Calu3 (cell line): ENCODE measurements around the gene KDM4B. TPM values are rescaled to one million over a fixed set of nuclear protein-coding genes. Genes with fewer than 3 reads are reported as not detected.

Source experiments
- BruUV-seq: library from RNA; stranded (reverse); fragments of 400-500 nt; replicated peaks from 2 replicates; lab custom pipeline; 2021; lab: Mats Ljungman, UMichigan
- CTCF ChIA-PET: fragments of 300-600 bp; sonication (Branson Sonifier 250); formaldehyde crosslinking; loops from one replicate; lab custom pipeline; 2022; ENCODE audit warnings: antibody characterized with exemption; lab: Charles Lee
- DNase-seq: peaks from one replicate; pipeline ENCODE4 v3.0.0; 2022
- H3K27ac Mint-ChIP-seq: one replicate; pipeline ENCODE4 v1.8.0; 2022; ENCODE audit warnings: mixed read lengths; ENCODE audit not compliant: unreplicated experiment
- H3K27me3 Mint-ChIP-seq: one replicate; pipeline ENCODE4 v1.8.0; 2022; ENCODE audit warnings: mixed read lengths; ENCODE audit not compliant: unreplicated experiment
- H3K36me3 Mint-ChIP-seq: one replicate; pipeline ENCODE4 v1.8.0; 2022; ENCODE audit warnings: mild to moderate bottlenecking, moderate library complexity, mixed read lengths; ENCODE audit not compliant: insufficient read depth, unreplicated experiment
- H3K4me1 Mint-ChIP-seq: one replicate; pipeline ENCODE4 v1.8.0; 2022; ENCODE audit warnings: mild to moderate bottlenecking, low read depth, mixed read lengths; ENCODE audit not compliant: unreplicated experiment
- H3K4me3 Mint-ChIP-seq: one replicate; pipeline ENCODE4 v1.8.0; 2022; ENCODE audit warnings: mild to moderate bottlenecking, low read depth, moderate library complexity, mixed read lengths; ENCODE audit not compliant: unreplicated experiment
- H3K9me3 Mint-ChIP-seq: one replicate; pipeline ENCODE4 v1.8.0; 2022; ENCODE audit warnings: low read depth, mixed read lengths; ENCODE audit not compliant: unreplicated experiment
- CTCF ChIP-seq: fragments of 200-600 bp; IDR thresholded peaks from one replicate; pipeline ENCODE4 v1.8.0; 2022; ENCODE audit warnings: antibody characterized with exemption; ENCODE audit not compliant: unreplicated experiment
- intact Hi-C: fragments of 100-400 bp; cut with micrococcal nuclease; formaldehyde crosslinking; loops from one replicate; pipeline ENCODE4 v1.10.0; 2022; ENCODE audit not compliant: unreplicated experiment
- total RNA-seq: library from RNA; stranded (reverse); gene quantifications from 2 replicates; pipeline ENCODE4 v1.2.3, GENCODE V29; 2022

The KDM4B gene
- total RNA-seq, 1 experiment from 2014 or later: 13.9 TPM

DNA sequence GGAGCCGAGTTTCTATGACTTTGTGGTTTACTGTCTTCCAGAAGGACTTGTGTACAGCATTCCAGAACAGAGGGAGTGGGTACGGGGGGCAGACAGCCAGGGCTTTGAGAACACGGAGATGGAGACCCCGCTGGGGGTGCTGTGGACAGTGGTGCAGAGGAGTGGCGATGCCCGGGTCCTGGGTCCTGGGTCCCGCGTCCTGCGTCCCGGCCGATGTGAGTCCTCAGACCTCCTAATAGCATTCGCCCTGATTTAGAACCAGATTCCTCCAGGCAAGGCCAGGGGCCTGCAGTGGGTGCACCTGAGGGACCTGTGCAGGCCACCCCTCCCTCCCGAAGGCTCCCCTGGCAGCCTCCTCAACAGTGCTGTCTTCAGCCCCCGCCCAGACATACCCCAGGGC, 97.9 kb downstream of the KDM4B start:
- CTCF ChIA-PET: interaction anchor here (0.6 kb wide), 2 partner anchors 140 to 381 kb away, joined by 3 to 4 read pairs; no protein-coding TSS in a partner anchor
- H3K27ac Mint-ChIP-seq: no peak overlapping the region

DNA sequence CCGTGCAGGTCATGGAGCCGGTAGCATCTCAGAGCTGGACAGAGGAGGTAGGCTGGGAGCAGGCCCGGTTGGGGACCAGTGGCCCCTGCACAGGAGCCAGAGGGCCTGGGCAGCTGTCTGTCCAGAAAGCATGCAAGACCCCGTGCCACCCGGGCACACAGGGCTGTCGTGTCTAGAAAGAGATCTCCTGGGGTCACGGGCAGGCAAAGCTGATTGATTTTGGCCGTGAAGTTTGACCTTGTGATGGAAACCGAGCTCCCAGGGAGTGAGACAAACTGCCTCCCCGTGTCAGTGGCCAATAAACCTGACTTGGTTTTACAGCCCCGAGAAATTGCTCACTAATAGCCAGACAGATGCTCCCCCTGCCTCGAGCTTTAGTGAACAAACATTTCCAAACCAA, 98.8 kb downstream of the KDM4B start:
- H3K4me1 Mint-ChIP-seq: no peaks in the 10 kb centered on the region
- no peak for TF ChIP-seq CTCF
- no peak overlapping the region for H3K27ac Mint-ChIP-seq
- intact Hi-C loops: no loop called here
- DNase-seq: no peak
- no peak overlapping the region for H3K4me3 Mint-ChIP-seq
- CTCF ChIA-PET: no interaction called here
- BruUV-seq: no TSS peak
- H3K27me3 Mint-ChIP-seq: no peaks in the 10 kb centered on the region
- peaks cover 7% of the 10 kb centered on the region for H3K36me3 Mint-ChIP-seq
- no peaks in the 10 kb centered on the region for H3K9me3 Mint-ChIP-seq

More for the DNA sequence above, 97.9 kb downstream of the KDM4B start:
- Mint-ChIP-seq H3K27me3 (no peaks in the 10 kb centered on the region), H3K9me3 (no peaks in the 10 kb centered on the region), H3K4me3 (no peak overlapping the region), H3K4me1 (no peaks in the 10 kb centered on the region), H3K36me3 (peaks cover 7% of the 10 kb centered on the region)
- intact Hi-C loops: no loop called here
- no peak for DNase-seq
- BruUV-seq: no TSS peak
- TF ChIP-seq CTCF: no peak

GRCh38 chr19:5068233-5069072, 99.5 kb downstream of the KDM4B start:
- no TSS peak for BruUV-seq
- H3K4me1 Mint-ChIP-seq: no peaks in the 10 kb centered on the region
- H3K36me3 Mint-ChIP-seq: peaks cover 7% of the 10 kb centered on the region
- no peaks in the 10 kb centered on the region for H3K9me3 Mint-ChIP-seq
- H3K27ac Mint-ChIP-seq: no peak overlapping the region
- no peak for DNase-seq
- no peak for TF ChIP-seq CTCF
- intact Hi-C loops: no loop called here
- no peaks in the 10 kb centered on the region for H3K27me3 Mint-ChIP-seq
- CTCF ChIA-PET: no interaction called here
- no peak overlapping the region for H3K4me3 Mint-ChIP-seq

DNA sequence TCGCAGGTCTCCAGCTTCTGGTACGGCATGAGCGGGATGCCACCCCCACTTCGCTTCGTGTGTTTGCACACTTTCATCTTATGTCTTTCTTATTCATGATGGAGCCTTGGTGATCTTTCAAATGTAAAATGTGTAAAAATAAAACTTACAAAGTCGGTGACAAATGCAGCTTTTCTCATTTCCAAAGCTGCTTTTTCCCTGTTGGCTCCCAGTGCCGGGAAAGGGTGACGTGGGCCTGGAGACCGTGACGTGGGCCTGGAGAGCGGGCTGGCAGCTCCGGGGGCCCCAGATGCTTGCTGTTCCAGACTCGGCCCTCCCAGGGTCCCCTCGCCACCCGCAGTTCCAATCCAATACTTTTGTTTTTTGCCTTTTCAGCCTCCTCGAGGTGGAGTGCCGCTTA, 101.4 kb downstream of the KDM4B start:
- H3K27ac Mint-ChIP-seq: no peak overlapping the region
- DNase-seq: no peak
- BruUV-seq: no TSS peak
- no peaks in the 10 kb centered on the region for H3K4me1 Mint-ChIP-seq
- CTCF ChIA-PET: interaction anchor here (0.6 kb wide), 1 partner anchor 389 kb away, joined by 3 read pairs; no protein-coding TSS in a partner anchor
- H3K4me3 Mint-ChIP-seq: no peak overlapping the region
- peaks cover 7% of the 10 kb centered on the region for H3K36me3 Mint-ChIP-seq
- TF ChIP-seq CTCF: no peak
- no peaks in the 10 kb centered on the region for H3K27me3 Mint-ChIP-seq
- intact Hi-C loops: no loop called here
- no peaks in the 10 kb centered on the region for H3K9me3 Mint-ChIP-seq
